LNCAP (cell line): ENCODE measurements around the gene USP2.

ENCODE experiments used
- CTCF ChIP-seq: fragments of 450-650 bp; IDR thresholded peaks from 2 replicates; pipeline ENCODE4 v1.5.1; 2017; ENCODE audit warnings: mild to moderate bottlenecking

USP2 gene

GRCh38 chr11:119319700-119320239 is 61.7 kb downstream of the USP2 start:
- no peak for TF ChIP-seq CTCF

- TF ChIP-seq CTCF, result no peak
These were observed 62.3 kb downstream of the USP2 start for GRCh38 chr11:119319136-119319699.

- TF ChIP-seq CTCF, result no peak
These were observed 63.0 kb downstream of the USP2 start for GRCh38 chr11:119318240-119319135.

GRCh38 chr11:119317592-119318239 is 63.8 kb downstream of the USP2 start:
- TF ChIP-seq CTCF, result no peak

- no peak for TF ChIP-seq CTCF
These were observed 64.5 kb downstream of the USP2 start, which contains the start of gene MCAM for GRCh38 chr11:119316729-119317591. MCAM (minus strand) TSS chr11:119317130; CDS start chr11:119317101, 29 bp downstream.

GRCh38 chr11:119316016-119316728 is 65.3 kb downstream of the USP2 start:
- TF ChIP-seq CTCF, result no peak
